DOHH2 (cell line): Measurements from ENCODE around the gene SH2D4B.

Experiments
- H3F3A ChIP-seq: fragments of 200-600 bp; sonication (generic), shearing (Covaris generic); 2 replicates; pipeline ENCODE4 v1.6.0; 2016; ENCODE audit warnings: antibody characterized with exemption, mild to moderate bottlenecking; ENCODE audit not compliant: control insufficient read depth, insufficient read depth
- H3K27ac ChIP-seq: fragments of 200-600 bp; sonication (generic); 2 replicates; pipeline ENCODE4 v1.5.1; 2014; ENCODE audit warnings: low read depth, mild to moderate bottlenecking, low read length, moderate library complexity
- H3K27me3 ChIP-seq: fragments of 200-600 bp; sonication (generic); 2 replicates; pipeline ENCODE4 v1.6.1; 2014; ENCODE audit warnings: mild to moderate bottlenecking, low read length, mixed read lengths; ENCODE audit not compliant: control insufficient read depth
- H3K36me3 ChIP-seq: fragments of 200-600 bp; sonication (generic); 2 replicates; pipeline ENCODE4 v1.6.1; 2014; ENCODE audit warnings: mild to moderate bottlenecking, low read length, moderate library complexity, mixed read lengths; ENCODE audit not compliant: control insufficient read depth
- H3K4me1 ChIP-seq: fragments of 200-600 bp; sonication (generic); 2 replicates; pipeline ENCODE4 v1.6.1; 2014; ENCODE audit warnings: mild to moderate bottlenecking, low read length, mixed read lengths; ENCODE audit not compliant: control insufficient read depth
- H3K4me2 ChIP-seq: fragments of 200-600 bp; sonication (generic); 2 replicates; pipeline ENCODE4 v1.6.0; 2014; ENCODE audit warnings: mild to moderate bottlenecking, low read length, moderate library complexity
- H3K4me3 ChIP-seq: fragments of 200-600 bp; sonication (generic); 2 replicates; pipeline ENCODE4 v1.5.1; 2014; ENCODE audit warnings: mild to moderate bottlenecking, low read length, mixed read lengths
- H3K79me2 ChIP-seq: fragments of 200-600 bp; sonication (generic); 2 replicates; pipeline ENCODE4 v1.6.1; 2014; ENCODE audit warnings: mild to moderate bottlenecking, low read length, mixed read lengths; ENCODE audit not compliant: control insufficient read depth
- H3K9me2 ChIP-seq: fragments of 200-600 bp; sonication (generic); replicated peaks from 2 replicates; pipeline ENCODE4 v1.6.1; 2014; ENCODE audit warnings: mild to moderate bottlenecking, low read length, mixed read lengths; ENCODE audit not compliant: control insufficient read depth
- H3K9me3 ChIP-seq: fragments of 200-600 bp; sonication (generic); 2 replicates; pipeline ENCODE4 v1.6.1; 2014; ENCODE audit warnings: antibody characterized with exemption, low read length, mixed read lengths; ENCODE audit not compliant: control insufficient read depth, insufficient read depth
- H4K20me1 ChIP-seq: fragments of 200-600 bp; sonication (generic); 2 replicates; pipeline ENCODE4 v1.6.0; 2014; ENCODE audit warnings: low read depth, mild to moderate bottlenecking, antibody characterized with exemption, low read length, moderate library complexity; ENCODE audit not compliant: control insufficient read depth, insufficient read depth
- EZH2phosphoT487 ChIP-seq: fragments of 200-600 bp; sonication (generic); IDR thresholded peaks from 2 replicates; pipeline ENCODE4 v1.6.1; 2017; ENCODE audit warnings: borderline replicate concordance, mild to moderate bottlenecking, antibody characterized with exemption, low read length, moderate library complexity, mixed read lengths
- TF ChIP-seq, protein P1 (sequence below): fragments of 200-600 bp; sonication (generic); IDR thresholded peaks from one replicate; pipeline ENCODE4 v1.5.1; 2014; ENCODE audit warnings: antibody characterized with exemption, mild to moderate bottlenecking, low read depth, low read length; ENCODE audit not compliant: poor library complexity, severe bottlenecking

Gene SH2D4B

DNA sequence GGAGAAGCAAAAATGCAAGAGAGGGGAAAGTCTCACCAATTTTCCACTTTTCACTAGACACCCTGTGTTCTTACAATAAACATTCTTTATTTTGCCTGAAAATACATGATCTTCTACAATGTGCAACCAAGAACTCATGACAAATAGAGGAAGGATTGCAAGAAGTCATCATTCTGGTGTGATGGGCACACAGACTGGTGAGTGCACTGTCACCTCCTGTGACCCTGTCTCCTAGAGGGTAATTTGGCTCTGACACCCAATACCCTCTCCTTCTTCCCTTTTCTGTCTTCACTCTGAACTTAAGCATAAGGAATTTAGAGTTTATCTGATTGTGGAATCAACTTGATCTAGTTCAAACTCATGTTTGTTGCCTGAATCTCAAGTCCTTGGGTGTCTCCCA, 153.7 kb downstream of the SH2D4B start:
- Histone ChIP-seq H3K27ac (no peak overlapping the region), H3K4me2 (no peak overlapping the region), H3K27me3 (peaks cover 16% of the 10 kb centered on the region; the same call in 1 of the 2 replicates), H4K20me1 (no peaks in the 10 kb centered on the region), H3K36me3 (no peaks in the 10 kb centered on the region), H3K4me3 (no peak overlapping the region), H3K79me2 (no peaks in the 10 kb centered on the region), H3K9me2 (no peaks in the 10 kb centered on the region), H3K4me1 (no peaks in the 10 kb centered on the region), H3F3A (no peaks in the 10 kb centered on the region), H3K9me3 (no peaks in the 10 kb centered on the region)
- no peak for TF ChIP-seq EZH2phosphoT487
- TF ChIP-seq, protein P1, sequence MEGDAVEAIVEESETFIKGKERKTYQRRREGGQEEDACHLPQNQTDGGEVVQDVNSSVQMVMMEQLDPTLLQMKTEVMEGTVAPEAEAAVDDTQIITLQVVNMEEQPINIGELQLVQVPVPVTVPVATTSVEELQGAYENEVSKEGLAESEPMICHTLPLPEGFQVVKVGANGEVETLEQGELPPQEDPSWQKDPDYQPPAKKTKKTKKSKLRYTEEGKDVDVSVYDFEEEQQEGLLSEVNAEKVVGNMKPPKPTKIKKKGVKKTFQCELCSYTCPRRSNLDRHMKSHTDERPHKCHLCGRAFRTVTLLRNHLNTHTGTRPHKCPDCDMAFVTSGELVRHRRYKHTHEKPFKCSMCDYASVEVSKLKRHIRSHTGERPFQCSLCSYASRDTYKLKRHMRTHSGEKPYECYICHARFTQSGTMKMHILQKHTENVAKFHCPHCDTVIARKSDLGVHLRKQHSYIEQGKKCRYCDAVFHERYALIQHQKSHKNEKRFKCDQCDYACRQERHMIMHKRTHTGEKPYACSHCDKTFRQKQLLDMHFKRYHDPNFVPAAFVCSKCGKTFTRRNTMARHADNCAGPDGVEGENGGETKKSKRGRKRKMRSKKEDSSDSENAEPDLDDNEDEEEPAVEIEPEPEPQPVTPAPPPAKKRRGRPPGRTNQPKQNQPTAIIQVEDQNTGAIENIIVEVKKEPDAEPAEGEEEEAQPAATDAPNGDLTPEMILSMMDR, result no peak

DNA sequence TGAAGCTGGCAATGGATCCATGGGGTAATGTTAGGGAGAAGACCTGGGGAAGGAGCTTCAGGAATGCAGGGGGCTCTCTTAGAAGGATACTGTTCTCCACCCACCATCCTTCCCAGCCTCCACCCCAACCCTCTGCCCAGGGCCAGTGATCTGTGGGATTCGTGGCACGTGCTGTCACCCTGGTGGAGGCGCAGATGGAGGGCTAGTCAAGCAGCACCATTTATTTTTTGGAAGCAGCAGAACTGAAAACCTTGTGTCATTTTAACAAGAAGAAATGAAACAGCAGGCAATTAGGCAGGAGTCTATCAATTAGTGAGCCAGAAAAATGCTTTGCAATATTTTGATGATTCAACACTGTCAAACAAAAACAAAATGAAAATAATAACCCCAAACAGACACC, 155.9 kb downstream of the SH2D4B start:
- Histone ChIP-seq H3K27ac (no peak overlapping the region), H3K79me2 (no peaks in the 10 kb centered on the region), H3K4me3 (no peak overlapping the region), H3K9me2 (no peaks in the 10 kb centered on the region), H3K4me2 (no peak overlapping the region), H3K9me3 (no peaks in the 10 kb centered on the region), H3F3A (no peaks in the 10 kb centered on the region), H3K4me1 (no peaks in the 10 kb centered on the region), H4K20me1 (no peaks in the 10 kb centered on the region), H3K36me3 (no peaks in the 10 kb centered on the region), H3K27me3 (peaks cover 16% of the 10 kb centered on the region; the same call in 1 of the 2 replicates)
- TF ChIP-seq, protein P1, result no peak
- TF ChIP-seq EZH2phosphoT487, result no peak

DNA sequence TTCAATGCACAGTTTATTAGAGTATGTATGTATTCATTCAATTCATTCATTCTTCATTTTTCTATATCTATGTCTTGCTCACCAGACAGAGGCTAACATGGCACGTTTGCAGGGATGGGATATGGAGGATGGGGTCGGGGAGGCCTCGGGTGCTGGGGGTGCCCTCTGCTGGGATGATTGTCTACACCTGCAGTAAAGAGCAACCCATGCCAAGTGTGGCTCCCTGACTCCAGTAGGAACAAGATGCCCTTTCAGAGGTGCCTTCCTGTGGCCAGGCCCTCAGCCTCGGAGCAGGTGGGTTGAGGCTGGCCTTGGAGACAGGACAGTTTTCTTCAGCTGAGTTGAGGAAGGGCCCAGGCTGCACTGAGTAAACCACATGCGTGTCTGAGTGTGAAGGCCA, 157.2 kb downstream of the SH2D4B start:
- Histone ChIP-seq H3K27me3 (peaks cover 16% of the 10 kb centered on the region), H3K9me3 (no peaks in the 10 kb centered on the region), H3K4me3 (no peak overlapping the region), H4K20me1 (no peaks in the 10 kb centered on the region), H3K4me1 (no peaks in the 10 kb centered on the region), H3K36me3 (no peaks in the 10 kb centered on the region), H3F3A (no peaks in the 10 kb centered on the region), H3K79me2 (no peaks in the 10 kb centered on the region), H3K4me2 (no peak overlapping the region), H3K27ac (no peak overlapping the region), H3K9me2 (no peaks in the 10 kb centered on the region)
- TF ChIP-seq, protein P1, result no peak
- no peak for TF ChIP-seq EZH2phosphoT487
